ENCODE measurements around the gene MFN2. TPM values are rescaled to one million over a fixed set of nuclear protein-coding genes. Genes with fewer than 3 reads are reported as not detected.
"Not testable (repeated sequence)": the region's sequence is repeated elsewhere in the genome, so short reads cannot be mapped to it uniquely, and the experiment has no call there.

Gene MFN2
- total RNA-seq, 1 donor from 2014 or later: 75.3 TPM

GRCh38 chr1:11938722-11939526, 41.3 kb upstream of the MFN2 start:
- TF ChIP-seq CTCF (IDR thresholded peaks at IDR 0.05; ENCODE audit: insufficient read depth, low read length, severe bottlenecking): no peak
- no peak for FAIRE-seq
- DNase-seq (ENCODE audit: low read depth): no peak
- Histone ChIP-seq H3K27me3 (ENCODE audit: control insufficient read depth, insufficient read depth, low read length) (no peaks in the 10 kb centered on the region), H3K4me3 (ENCODE audit: low read depth, low read length) (no peak overlapping the region), H3K36me3 (ENCODE audit: control insufficient read depth, insufficient read depth, low read length) (peaks cover 10% of the 10 kb centered on the region)

GRCh38 chr1:11939794-11940193, 40.5 kb upstream of the MFN2 start:
- H3K36me3 ChIP-seq (ENCODE audit: control insufficient read depth, insufficient read depth, low read length): peaks cover 12% of the 10 kb centered on the region
- not testable (repeated sequence) for FAIRE-seq; H3K4me3 ChIP-seq (ENCODE audit: low read depth, low read length); H3K27me3 ChIP-seq (ENCODE audit: control insufficient read depth, insufficient read depth, low read length); DNase-seq (ENCODE audit: low read depth)

GRCh38 chr1:11940260-11940921, 39.9 kb upstream of the MFN2 start:
- DNase-seq (ENCODE audit: low read depth) (no peak), FAIRE-seq (no peak)
- Histone ChIP-seq H3K36me3 (ENCODE audit: control insufficient read depth, insufficient read depth, low read length) (peaks cover 14% of the 10 kb centered on the region), H3K27me3 (ENCODE audit: control insufficient read depth, insufficient read depth, low read length) (no peaks in the 10 kb centered on the region), H3K4me3 (ENCODE audit: low read depth, low read length) (no peak overlapping the region)
- TF ChIP-seq CTCF (IDR thresholded peaks at IDR 0.05; ENCODE audit: insufficient read depth, low read length, severe bottlenecking): no peak

GRCh38 chr1:11942280-11942679, 38.0 kb upstream of the MFN2 start:
- TF ChIP-seq CTCF (IDR thresholded peaks at IDR 0.05; ENCODE audit: insufficient read depth, low read length, severe bottlenecking): no peak
- Histone ChIP-seq H3K27me3 (ENCODE audit: control insufficient read depth, insufficient read depth, low read length) (no peaks in the 10 kb centered on the region), H3K4me3 (ENCODE audit: low read depth, low read length) (no peak overlapping the region), H3K36me3 (ENCODE audit: control insufficient read depth, insufficient read depth, low read length) (peaks cover 10% of the 10 kb centered on the region)
- DNase-seq (ENCODE audit: low read depth): no peak
- no peak for FAIRE-seq

- peaks cover 4% of the 10 kb centered on the region for H3K36me3 ChIP-seq (ENCODE audit: control insufficient read depth, insufficient read depth, low read length)
- no peak overlapping the region for H3K4me3 ChIP-seq (ENCODE audit: low read depth, low read length)
- FAIRE-seq (no peak), DNase-seq (ENCODE audit: low read depth) (no peak)
- TF ChIP-seq CTCF (IDR thresholded peaks at IDR 0.05; ENCODE audit: insufficient read depth, low read length, severe bottlenecking): no peak
- H3K27me3 ChIP-seq (ENCODE audit: control insufficient read depth, insufficient read depth, low read length): no peaks in the 10 kb centered on the region
Measured at GRCh38 chr1:11943619-11944018, 36.6 kb upstream of the MFN2 start.

- no peak overlapping the region for H3K4me3 ChIP-seq (ENCODE audit: low read depth, low read length)
- FAIRE-seq (peak; percentile 13), DNase-seq (ENCODE audit: low read depth) (no peak)
- peaks cover 4% of the 10 kb centered on the region for H3K36me3 ChIP-seq (ENCODE audit: control insufficient read depth, insufficient read depth, low read length)
- TF ChIP-seq CTCF (IDR thresholded peaks at IDR 0.05; ENCODE audit: insufficient read depth, low read length, severe bottlenecking): no peak
- H3K27me3 ChIP-seq (ENCODE audit: control insufficient read depth, insufficient read depth, low read length): no peaks in the 10 kb centered on the region
Measured at GRCh38 chr1:11944358-11944931, 35.8 kb upstream of the MFN2 start.
